ENCODE data around the gene UBAP2L. TPM values are rescaled to one million over a fixed set of nuclear protein-coding genes. Genes with fewer than 3 reads are reported as not detected.
A peak's percentile ranks its signal among the peaks of the same experiment; 100 is the strongest.

Gene UBAP2L
- total and polyA plus RNA-seq, 2 experiments from 2014 or later = 98.5 to 157 TPM

DNA sequence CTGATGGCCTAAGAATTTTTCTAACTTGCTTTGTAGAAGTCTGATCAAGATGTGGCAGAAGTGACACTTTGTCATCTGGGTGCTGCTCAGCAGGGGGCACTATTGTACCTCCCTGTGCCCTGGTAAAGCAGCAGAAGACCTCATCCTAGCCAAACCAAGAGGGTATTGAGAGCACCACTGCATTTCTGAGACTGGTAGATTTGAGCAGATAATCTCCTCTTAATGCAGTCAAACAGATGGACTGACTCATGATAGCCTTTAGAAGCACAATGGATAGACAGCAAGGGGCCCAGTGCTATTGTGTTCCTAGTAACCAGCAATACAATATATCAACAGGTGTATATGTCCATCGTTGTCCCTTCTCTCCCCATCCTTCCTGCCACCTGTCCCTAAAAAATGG lies 34.6 kb upstream of the UBAP2L start (continued):
- TF ChIP-seq EZH2 (IDR thresholded peaks at IDR 0.05; ENCODE audit: low read depth, unreplicated experiment) = no peak
- TF ChIP-seq NANOG (IDR thresholded peaks at IDR 0.05; ENCODE audit: borderline replicate concordance) = no peak
- TF ChIP-seq, protein P1, sequence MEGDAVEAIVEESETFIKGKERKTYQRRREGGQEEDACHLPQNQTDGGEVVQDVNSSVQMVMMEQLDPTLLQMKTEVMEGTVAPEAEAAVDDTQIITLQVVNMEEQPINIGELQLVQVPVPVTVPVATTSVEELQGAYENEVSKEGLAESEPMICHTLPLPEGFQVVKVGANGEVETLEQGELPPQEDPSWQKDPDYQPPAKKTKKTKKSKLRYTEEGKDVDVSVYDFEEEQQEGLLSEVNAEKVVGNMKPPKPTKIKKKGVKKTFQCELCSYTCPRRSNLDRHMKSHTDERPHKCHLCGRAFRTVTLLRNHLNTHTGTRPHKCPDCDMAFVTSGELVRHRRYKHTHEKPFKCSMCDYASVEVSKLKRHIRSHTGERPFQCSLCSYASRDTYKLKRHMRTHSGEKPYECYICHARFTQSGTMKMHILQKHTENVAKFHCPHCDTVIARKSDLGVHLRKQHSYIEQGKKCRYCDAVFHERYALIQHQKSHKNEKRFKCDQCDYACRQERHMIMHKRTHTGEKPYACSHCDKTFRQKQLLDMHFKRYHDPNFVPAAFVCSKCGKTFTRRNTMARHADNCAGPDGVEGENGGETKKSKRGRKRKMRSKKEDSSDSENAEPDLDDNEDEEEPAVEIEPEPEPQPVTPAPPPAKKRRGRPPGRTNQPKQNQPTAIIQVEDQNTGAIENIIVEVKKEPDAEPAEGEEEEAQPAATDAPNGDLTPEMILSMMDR (conservative IDR thresholded peaks at IDR 0.05; ENCODE audit: low read depth in 2 of 2) = peak; percentile 73 to 92
- TF ChIP-seq POLR2AphosphoS5 (IDR thresholded peaks at IDR 0.05; ENCODE audit: low read depth) = no peak
- TF ChIP-seq, protein P2, sequence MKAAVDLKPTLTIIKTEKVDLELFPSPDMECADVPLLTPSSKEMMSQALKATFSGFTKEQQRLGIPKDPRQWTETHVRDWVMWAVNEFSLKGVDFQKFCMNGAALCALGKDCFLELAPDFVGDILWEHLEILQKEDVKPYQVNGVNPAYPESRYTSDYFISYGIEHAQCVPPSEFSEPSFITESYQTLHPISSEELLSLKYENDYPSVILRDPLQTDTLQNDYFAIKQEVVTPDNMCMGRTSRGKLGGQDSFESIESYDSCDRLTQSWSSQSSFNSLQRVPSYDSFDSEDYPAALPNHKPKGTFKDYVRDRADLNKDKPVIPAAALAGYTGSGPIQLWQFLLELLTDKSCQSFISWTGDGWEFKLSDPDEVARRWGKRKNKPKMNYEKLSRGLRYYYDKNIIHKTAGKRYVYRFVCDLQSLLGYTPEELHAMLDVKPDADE (IDR thresholded peaks at IDR 0.05) = no peak
- TF ChIP-seq CREB1 (CRISPR knock-in tag; IDR thresholded peaks at IDR 0.05; ENCODE audit: low read depth) = no peak
- TF ChIP-seq STAT1 (IDR thresholded peaks at IDR 0.05; ENCODE audit: unreplicated experiment) = no peak

DNA sequence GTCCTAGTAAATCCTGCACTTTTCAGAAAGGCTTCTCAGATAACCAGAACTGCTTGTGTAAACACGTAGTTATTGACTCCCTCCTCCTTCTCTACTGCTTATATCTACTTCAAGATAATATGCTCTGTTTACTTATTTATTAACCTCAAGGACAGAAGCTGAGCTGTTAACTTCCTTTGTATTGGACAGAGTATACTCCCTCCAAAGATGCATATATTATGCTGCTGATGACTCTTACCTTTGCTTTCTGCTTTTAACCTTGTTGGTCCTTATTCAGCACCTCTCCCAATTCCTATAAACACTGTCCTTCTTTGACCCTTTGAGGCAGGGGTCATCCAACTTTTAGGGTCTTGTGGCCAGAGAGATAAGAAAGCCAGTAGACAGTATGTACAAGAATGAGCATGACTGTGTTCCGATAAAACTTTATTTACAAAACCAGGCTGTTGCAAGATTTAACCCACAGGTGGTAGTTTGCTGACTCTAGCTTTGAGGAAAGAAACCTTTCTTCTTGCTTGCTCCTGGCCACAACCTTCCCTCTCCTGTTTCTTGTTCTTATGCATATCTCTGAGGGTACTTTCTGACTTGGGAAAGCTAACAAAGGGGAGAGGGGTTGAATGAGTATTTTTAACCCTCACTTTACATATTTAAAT lies 33.8 kb upstream of the UBAP2L start:
- peak overlapping the region; percentile 42 for H3K4me3 ChIP-seq
- Mint-ChIP-seq H3K36me3 (ENCODE audit: low read depth) (peaks cover 7% of the 10 kb centered on the region; the same call in 2 of the 3 replicates), H3K27me3 (ENCODE audit: insufficient read depth, low read depth, poor library complexity) (peaks cover 10% of the 10 kb centered on the region), H3K27ac (peak overlapping the region; percentile 97), H3K4me3 (peak overlapping the region; percentile 53), H3K4me1 (peaks cover 35% of the 10 kb centered on the region), H3K9me3 (peaks cover 4% of the 10 kb centered on the region; the same call in 1 of the 3 replicates)
- peaks cover 12% of the 10 kb centered on the region for H3F3A ChIP-seq (replicated peaks; ENCODE audit: low read depth)
- H4K20me1 ChIP-seq (replicated peaks; ENCODE audit: insufficient read depth) = peaks cover 2% of the 10 kb centered on the region; the same call in 1 of the 2 replicates
- ATAC-seq (peak; percentile 11), DNase-seq (ENCODE audit: low spot score) (peak; percentile 72)
- peaks cover 23% of the 10 kb centered on the region for H3K4me1 ChIP-seq (ENCODE audit: insufficient read depth)
- peak overlapping the region; percentile 93 for H3K27ac ChIP-seq (ENCODE audit: low read depth)
- H2AFZ ChIP-seq = no peak overlapping the region
- peaks cover 10% of the 10 kb centered on the region for H3K79me2 ChIP-seq (replicated peaks; ENCODE audit: insufficient read depth)
- peak overlapping the region; percentile 73 for H3K4me2 ChIP-seq
- H3K9me2 ChIP-seq (ENCODE audit: insufficient read depth) = no peaks in the 10 kb centered on the region
- H3K36me3 ChIP-seq (ENCODE audit: insufficient read depth) = no peaks in the 10 kb centered on the region
- no peaks in the 10 kb centered on the region for H3K27me3 ChIP-seq (ENCODE audit: insufficient read depth)
- TF ChIP-seq, protein P3, sequence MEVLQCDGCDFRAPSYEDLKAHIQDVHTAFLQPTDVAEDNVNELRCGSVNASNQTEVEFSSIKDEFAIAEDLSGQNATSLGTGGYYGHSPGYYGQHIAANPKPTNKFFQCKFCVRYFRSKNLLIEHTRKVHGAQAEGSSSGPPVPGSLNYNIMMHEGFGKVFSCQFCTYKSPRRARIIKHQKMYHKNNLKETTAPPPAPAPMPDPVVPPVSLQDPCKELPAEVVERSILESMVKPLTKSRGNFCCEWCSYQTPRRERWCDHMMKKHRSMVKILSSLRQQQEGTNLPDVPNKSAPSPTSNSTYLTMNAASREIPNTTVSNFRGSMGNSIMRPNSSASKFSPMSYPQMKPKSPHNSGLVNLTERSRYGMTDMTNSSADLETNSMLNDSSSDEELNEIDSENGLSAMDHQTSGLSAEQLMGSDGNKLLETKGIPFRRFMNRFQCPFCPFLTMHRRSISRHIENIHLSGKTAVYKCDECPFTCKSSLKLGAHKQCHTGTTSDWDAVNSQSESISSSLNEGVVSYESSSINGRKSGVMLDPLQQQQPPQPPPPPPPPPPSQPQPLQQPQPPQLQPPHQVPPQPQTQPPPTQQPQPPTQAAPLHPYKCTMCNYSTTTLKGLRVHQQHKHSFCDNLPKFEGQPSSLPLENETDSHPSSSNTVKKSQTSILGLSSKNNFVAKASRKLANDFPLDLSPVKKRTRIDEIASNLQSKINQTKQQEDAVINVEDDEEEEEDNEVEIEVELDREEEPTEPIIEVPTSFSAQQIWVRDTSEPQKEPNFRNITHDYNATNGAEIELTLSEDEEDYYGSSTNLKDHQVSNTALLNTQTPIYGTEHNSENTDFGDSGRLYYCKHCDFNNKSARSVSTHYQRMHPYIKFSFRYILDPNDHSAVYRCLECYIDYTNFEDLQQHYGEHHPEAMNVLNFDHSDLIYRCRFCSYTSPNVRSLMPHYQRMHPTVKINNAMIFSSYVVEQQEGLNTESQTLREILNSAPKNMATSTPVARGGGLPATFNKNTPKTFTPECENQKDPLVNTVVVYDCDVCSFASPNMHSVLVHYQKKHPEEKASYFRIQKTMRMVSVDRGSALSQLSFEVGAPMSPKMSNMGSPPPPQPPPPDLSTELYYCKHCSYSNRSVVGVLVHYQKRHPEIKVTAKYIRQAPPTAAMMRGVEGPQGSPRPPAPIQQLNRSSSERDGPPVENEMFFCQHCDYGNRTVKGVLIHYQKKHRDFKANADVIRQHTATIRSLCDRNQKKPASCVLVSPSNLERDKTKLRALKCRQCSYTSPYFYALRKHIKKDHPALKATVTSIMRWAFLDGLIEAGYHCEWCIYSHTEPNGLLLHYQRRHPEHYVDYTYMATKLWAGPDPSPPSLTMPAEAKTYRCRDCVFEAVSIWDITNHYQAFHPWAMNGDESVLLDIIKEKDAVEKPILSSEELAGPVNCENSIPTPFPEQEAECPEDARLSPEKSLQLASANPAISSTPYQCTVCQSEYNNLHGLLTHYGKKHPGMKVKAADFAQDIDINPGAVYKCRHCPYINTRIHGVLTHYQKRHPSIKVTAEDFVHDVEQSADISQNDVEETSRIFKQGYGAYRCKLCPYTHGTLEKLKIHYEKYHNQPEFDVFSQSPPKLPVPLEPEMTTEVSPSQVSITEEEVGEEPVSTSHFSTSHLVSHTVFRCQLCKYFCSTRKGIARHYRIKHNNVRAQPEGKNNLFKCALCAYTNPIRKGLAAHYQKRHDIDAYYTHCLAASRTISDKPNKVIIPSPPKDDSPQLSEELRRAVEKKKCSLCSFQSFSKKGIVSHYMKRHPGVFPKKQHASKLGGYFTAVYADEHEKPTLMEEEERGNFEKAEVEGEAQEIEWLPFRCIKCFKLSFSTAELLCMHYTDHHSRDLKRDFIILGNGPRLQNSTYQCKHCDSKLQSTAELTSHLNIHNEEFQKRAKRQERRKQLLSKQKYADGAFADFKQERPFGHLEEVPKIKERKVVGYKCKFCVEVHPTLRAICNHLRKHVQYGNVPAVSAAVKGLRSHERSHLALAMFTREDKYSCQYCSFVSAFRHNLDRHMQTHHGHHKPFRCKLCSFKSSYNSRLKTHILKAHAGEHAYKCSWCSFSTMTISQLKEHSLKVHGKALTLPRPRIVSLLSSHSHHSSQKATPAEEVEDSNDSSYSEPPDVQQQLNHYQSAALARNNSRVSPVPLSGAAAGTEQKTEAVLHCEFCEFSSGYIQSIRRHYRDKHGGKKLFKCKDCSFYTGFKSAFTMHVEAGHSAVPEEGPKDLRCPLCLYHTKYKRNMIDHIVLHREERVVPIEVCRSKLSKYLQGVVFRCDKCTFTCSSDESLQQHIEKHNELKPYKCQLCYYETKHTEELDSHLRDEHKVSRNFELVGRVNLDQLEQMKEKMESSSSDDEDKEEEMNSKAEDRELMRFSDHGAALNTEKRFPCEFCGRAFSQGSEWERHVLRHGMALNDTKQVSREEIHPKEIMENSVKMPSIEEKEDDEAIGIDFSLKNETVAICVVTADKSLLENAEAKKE (CRISPR knock-in tag; IDR thresholded peaks at IDR 0.05) = peak; percentile 62
- TF ChIP-seq, protein P4, sequence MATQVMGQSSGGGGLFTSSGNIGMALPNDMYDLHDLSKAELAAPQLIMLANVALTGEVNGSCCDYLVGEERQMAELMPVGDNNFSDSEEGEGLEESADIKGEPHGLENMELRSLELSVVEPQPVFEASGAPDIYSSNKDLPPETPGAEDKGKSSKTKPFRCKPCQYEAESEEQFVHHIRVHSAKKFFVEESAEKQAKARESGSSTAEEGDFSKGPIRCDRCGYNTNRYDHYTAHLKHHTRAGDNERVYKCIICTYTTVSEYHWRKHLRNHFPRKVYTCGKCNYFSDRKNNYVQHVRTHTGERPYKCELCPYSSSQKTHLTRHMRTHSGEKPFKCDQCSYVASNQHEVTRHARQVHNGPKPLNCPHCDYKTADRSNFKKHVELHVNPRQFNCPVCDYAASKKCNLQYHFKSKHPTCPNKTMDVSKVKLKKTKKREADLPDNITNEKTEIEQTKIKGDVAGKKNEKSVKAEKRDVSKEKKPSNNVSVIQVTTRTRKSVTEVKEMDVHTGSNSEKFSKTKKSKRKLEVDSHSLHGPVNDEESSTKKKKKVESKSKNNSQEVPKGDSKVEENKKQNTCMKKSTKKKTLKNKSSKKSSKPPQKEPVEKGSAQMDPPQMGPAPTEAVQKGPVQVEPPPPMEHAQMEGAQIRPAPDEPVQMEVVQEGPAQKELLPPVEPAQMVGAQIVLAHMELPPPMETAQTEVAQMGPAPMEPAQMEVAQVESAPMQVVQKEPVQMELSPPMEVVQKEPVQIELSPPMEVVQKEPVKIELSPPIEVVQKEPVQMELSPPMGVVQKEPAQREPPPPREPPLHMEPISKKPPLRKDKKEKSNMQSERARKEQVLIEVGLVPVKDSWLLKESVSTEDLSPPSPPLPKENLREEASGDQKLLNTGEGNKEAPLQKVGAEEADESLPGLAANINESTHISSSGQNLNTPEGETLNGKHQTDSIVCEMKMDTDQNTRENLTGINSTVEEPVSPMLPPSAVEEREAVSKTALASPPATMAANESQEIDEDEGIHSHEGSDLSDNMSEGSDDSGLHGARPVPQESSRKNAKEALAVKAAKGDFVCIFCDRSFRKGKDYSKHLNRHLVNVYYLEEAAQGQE (IDR thresholded peaks at IDR 0.05; ENCODE audit: unreplicated experiment) = no peak
- TF ChIP-seq, protein P1 (conservative IDR thresholded peaks at IDR 0.05; ENCODE audit: low read depth in 2 of 2) = no peak

All from GM23338 (cell line).